ENCODE data around the gene MS4A14. TPM values are rescaled to one million over a fixed set of nuclear protein-coding genes. Genes with fewer than 3 reads are reported as not detected.

Gene MS4A14
- polyA plus RNA-seq, 1 donor from 2014 or later, result 1.1 TPM

DNA sequence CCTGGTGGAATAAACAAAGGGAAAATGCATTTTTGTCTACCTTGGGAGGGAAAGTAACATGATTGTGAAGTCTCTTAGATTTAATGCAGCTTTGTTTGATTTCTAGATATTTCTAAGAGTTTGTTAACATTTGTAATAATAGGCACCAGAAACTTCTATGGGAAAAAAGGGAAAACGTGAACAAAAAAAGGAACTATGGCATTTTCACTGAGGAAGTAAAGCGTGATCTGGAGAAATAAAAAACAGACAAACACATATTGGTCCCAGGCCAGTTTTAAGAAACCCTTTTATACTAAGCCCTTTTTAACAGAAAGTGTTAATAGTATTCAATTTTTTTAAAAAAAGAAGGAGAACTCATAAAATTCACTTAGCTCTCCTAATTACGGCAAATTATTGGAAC lies 24.9 kb upstream of the MS4A14 start:
- peaks cover 3% of the 10 kb centered on the region for H3K36me3 Mint-ChIP-seq
- no peaks in the 10 kb centered on the region for H3K27me3 Mint-ChIP-seq
- H3K4me1 Mint-ChIP-seq, result peaks cover 20 to 49% (median 30%) of the 10 kb centered on the region in 3 donors
- H3K4me3 Mint-ChIP-seq, result no peak overlapping the region
- peaks cover 0 to 2% (median 0%) of the 10 kb centered on the region in 3 donors for H3K9me3 Mint-ChIP-seq
- no peak overlapping the region for H3K27ac Mint-ChIP-seq

DNA sequence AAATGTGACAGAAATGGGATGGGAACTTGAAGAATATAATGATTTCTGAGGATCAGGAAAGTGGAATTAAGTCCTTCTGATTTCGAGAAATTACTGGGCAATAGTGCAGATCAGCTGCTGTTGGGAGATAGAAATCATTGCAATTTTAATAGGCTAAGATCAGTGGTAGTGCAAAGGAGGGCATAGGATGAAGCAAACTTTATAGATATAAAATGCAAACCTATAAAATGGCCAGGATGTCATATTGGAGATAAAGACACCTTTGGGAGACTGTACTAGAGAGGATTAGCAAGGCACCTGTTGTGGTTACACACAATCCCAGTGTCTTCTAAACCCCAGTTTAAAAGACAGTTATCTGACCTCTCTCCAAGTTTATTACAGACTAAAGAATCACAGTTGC lies 24.4 kb upstream of the MS4A14 start:
- Mint-ChIP-seq H3K4me1 (peaks cover 23 to 51% (median 33%) of the 10 kb centered on the region in 3 donors), H3K36me3 (peaks cover 1% of the 10 kb centered on the region), H3K9me3 (peaks cover 0 to 2% (median 0%) of the 10 kb centered on the region in 3 donors), H3K27ac (no peak overlapping the region), H3K4me3 (no peak overlapping the region), H3K27me3 (no peaks in the 10 kb centered on the region)

DNA sequence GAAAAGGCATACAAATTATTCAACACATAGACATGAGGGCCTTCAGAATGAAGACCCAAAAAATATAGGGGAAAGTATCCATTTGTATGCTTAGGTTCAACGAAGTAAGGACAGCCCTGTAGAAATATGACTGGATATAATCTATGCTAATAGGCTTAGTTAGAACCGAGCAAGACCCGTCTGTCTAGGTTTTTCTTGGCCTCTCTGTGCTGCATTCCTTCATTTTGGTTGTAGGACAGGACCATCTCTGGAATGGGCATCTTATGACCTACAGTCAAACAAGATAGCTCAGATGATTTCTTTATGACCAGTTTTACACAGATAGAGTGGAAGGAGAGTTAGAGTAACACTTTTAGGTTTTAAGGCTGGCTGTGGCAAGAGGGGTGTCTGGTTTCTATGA lies 23.5 kb upstream of the MS4A14 start:
- H3K4me1 Mint-ChIP-seq, result peaks cover 22 to 48% (median 27%) of the 10 kb centered on the region in 3 donors
- H3K27ac Mint-ChIP-seq, result peak overlapping the region in 1 of 3 donors; percentile 73
- H3K4me3 Mint-ChIP-seq, result peak overlapping the region in 1 of 4 donors; percentile 21
- H3K27me3 Mint-ChIP-seq, result no peaks in the 10 kb centered on the region
- H3K9me3 Mint-ChIP-seq, result peaks cover 0 to 2% (median 1%) of the 10 kb centered on the region in 3 donors
- no peaks in the 10 kb centered on the region for H3K36me3 Mint-ChIP-seq

DNA sequence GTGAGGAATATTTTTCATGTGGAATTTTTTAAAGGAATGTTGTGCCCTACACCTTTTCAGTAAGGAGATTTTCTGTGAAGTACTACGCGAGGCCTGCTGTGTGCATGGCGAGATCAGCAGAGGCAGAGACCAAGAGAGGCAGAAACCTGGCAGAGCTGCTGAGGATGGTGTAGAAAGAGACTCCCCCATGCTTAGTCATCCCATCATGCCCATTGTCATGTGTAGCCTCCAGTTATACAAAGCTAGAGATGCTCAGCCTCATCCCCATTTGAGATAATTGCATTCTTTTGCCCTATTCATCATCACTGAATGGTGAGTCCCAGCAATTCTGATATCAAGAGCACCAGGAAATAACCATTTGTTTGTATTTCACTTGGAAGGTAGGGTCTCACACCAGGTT lies 20.9 kb upstream of the MS4A14 start:
- Mint-ChIP-seq H3K27ac (peak overlapping the region in 2 of 3 donors; percentile 5 to 27), H3K9me3 (peaks cover 0 to 1% (median 1%) of the 10 kb centered on the region in 3 donors), H3K4me1 (peaks cover 28 to 58% (median 36%) of the 10 kb centered on the region in 3 donors), H3K36me3 (peaks cover 1% of the 10 kb centered on the region), H3K27me3 (no peaks in the 10 kb centered on the region), H3K4me3 (peak overlapping the region in 1 of 4 donors; percentile 15)

DNA sequence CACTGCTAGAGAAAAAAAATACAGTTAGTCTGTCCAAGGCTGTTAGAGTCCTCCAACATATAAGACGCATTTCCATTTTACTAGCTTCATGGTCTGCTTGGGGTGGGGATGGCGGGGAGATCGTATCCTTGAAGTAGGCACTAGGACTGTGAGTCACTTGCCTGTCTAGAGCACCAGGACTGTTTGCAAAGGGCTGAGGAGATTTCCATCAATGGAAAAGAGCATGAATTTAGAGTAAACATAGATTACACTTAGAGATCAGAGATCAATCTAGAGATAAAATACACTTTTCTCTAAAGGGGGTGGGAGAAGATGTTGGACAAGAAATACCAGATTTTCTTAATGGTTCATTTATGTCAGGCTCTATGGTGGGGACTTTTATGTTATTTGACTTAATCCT lies 19.7 kb upstream of the MS4A14 start:
- H3K27ac Mint-ChIP-seq, result peak overlapping the region; percentile 77 to 94 (median 87)
- no peaks in the 10 kb centered on the region for H3K27me3 Mint-ChIP-seq
- peaks cover 0 to 1% (median 1%) of the 10 kb centered on the region in 3 donors for H3K9me3 Mint-ChIP-seq
- H3K4me1 Mint-ChIP-seq, result peaks cover 28 to 59% (median 44%) of the 10 kb centered on the region in 3 donors
- H3K4me3 Mint-ChIP-seq, result peak overlapping the region; percentile 26 to 92 (median 50)
- H3K36me3 Mint-ChIP-seq, result peaks cover 1% of the 10 kb centered on the region

DNA sequence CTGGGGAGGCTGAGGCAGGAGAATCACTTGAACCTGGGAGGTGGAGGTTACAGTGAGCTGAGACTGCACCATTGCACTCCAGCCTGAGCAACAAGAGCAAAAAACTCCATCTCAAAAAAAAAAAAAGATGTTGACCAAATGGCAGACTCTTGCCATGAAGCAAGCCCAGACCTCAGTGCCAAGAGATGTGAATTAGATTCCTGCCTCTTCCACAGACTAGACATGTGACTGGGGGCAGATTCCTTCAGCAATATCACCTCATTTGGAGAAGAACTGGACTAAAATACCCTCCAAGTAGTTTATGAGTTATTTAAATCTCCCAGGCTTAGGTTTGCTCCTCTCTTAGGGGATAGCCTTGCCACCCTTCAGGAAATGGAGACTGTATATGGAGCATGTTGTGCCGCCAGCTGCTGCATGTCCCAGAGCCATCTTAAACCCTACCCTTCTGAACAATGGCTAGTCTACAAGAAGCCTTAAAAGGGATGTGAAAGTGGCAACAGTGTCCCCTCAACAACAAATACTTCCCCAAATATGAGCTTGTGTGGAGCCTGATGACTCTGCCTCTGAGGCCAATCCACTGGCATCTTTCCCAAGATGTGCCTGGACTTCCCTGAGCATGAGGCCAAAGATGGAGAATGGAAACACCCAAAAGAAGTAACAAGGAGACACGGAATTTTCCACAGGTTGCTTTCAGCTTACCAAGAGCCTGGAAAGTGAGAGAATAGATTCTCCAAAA lies 18.7 kb upstream of the MS4A14 start:
- no peaks in the 10 kb centered on the region for H3K27me3 Mint-ChIP-seq
- peaks cover 0 to 1% (median 1%) of the 10 kb centered on the region in 3 donors for H3K9me3 Mint-ChIP-seq
- H3K36me3 Mint-ChIP-seq, result peaks cover 1% of the 10 kb centered on the region
- peak overlapping the region; percentile 77 to 98 (median 94) for H3K27ac Mint-ChIP-seq
- H3K4me3 Mint-ChIP-seq, result peak overlapping the region; percentile 53 to 92 (median 84)
- peaks cover 28 to 61% (median 41%) of the 10 kb centered on the region in 3 donors for H3K4me1 Mint-ChIP-seq

DNA sequence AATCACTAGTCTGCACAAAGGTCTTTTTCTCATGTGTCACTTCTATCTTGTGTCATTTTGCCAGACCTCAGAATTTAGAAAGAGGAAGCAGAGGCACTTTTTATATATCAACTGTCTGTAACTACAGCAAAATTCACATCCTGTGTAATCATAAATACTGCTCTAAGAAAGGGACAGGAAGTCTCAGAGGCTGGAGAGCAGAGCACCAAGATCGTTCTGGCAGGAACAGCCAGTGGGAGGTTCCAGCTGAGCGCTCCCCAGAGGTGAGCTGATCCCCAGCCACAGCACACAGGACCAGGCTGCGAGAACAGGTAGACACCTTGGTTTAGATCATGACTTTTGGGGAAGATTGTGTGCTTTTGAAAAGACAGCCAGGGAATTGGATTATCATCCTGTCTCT lies 17.9 kb upstream of the MS4A14 start, which contains the start of gene MS4A7:
MS4A7 (plus strand) TSS at position 179 of the 400 bp plus-strand sequence. CDS start 4,610 bp downstream, outside the sequence.
- peaks cover 20 to 56% (median 38%) of the 10 kb centered on the region in 3 donors for H3K4me1 Mint-ChIP-seq

DNA sequence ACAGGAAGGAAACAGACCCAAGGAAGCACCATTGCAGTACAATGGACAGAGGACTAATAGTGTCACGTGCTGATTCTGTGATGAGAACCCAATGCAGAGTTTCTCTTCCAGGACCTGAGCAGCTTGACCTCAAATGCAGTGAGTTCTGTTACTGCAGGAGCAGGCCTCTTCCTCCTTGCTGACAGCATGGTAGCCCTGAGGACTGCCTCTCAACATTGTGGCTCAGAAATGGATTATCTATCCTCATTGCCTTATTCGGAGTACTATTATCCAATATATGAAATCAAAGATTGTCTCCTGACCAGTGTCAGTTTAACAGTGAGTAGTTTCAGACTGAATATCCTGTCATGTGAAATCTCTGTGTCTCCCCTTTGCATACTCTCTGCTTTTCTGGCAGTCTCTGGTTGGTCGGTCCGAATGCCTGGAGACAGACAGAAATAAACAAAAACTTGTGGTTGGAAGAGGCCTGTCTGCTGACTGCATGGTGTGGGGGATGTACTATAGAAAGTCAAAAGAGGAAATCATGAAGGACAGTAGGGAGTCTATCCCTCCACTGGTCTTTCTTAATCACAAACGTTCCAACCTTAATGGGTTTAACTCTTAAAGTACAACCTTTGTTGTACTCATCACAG lies 6.9 kb upstream of the MS4A14 start:
- peaks cover 0 to 3% (median 2%) of the 10 kb centered on the region in 3 donors for H3K9me3 Mint-ChIP-seq
- H3K4me3 Mint-ChIP-seq, result peak overlapping the region; percentile 42 to 64 (median 56)
- peaks cover 7% of the 10 kb centered on the region for H3K36me3 Mint-ChIP-seq
- H3K27ac Mint-ChIP-seq, result peak overlapping the region; percentile 82 to 96 (median 96)
- H3K27me3 Mint-ChIP-seq, result no peaks in the 10 kb centered on the region
- peaks cover 23 to 32% (median 28%) of the 10 kb centered on the region in 3 donors for H3K4me1 Mint-ChIP-seq

More for the DNA sequence above, 17.9 kb upstream of the MS4A14 start, which contains the start of gene MS4A7:
- Mint-ChIP-seq H3K27ac (peak within 1 kb of the TSS; percentile 77 to 98 (median 94)), H3K27me3 (no peaks in the 10 kb centered on the region), H3K36me3 (peaks cover 1% of the 10 kb centered on the region), H3K4me3 (peak within 1 kb of the TSS; percentile 53 to 92 (median 84)), H3K9me3 (peaks cover 0 to 1% (median 1%) of the 10 kb centered on the region in 3 donors)

DNA sequence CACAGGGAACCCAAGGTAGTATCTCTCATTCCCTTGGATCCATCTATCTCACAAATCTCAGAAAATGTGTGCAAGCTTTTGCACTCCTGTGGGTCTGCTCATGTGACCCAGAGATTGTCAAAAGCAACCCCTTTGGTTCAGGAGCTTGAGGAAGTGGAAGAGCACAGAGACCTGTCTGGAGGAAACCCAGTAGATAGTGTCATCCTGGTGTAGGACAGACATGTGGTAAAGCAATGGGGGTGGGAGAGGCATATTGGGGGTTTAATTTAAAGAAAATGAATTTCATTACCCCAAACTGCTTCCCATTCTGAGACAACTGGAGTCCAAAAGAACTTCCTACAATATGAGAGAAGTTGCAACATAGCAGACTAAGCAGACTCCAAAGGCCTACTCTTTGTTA lies 5.8 kb upstream of the MS4A14 start:
- Mint-ChIP-seq H3K4me1 (peaks cover 23 to 36% (median 31%) of the 10 kb centered on the region in 3 donors), H3K4me3 (peak overlapping the region in 3 of 4 donors; percentile 59 to 73 (median 64)), H3K36me3 (peaks cover 5% of the 10 kb centered on the region), H3K27ac (peak overlapping the region; percentile 48 to 96 (median 96)), H3K9me3 (peaks cover 0 to 3% (median 2%) of the 10 kb centered on the region in 3 donors), H3K27me3 (no peaks in the 10 kb centered on the region)

DNA sequence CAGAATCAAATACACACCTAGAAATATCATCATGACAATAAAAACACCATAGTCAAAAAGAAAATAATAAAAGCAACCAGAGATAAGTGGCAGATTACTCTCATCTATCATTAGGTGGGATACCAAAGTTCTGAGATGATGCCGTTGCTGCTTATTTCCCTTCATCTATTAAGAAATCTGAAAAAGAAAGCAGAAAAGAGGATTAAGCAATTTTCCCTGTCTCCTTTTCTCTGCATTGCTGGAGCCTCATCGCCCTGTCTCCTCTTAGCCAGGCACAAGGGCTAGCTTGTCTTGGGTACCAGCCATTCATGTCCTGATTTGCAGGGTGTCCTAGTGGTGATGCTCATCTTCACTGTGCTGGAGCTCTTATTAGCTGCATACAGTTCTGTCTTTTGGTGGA lies 3.9 kb upstream of the MS4A14 start:
- H3K4me1 Mint-ChIP-seq, result peaks cover 29 to 53% (median 47%) of the 10 kb centered on the region in 3 donors
- peaks cover 5% of the 10 kb centered on the region for H3K36me3 Mint-ChIP-seq
- peak overlapping the region in 1 of 3 donors; percentile 3 for H3K27ac Mint-ChIP-seq
- H3K9me3 Mint-ChIP-seq, result peaks cover 0 to 3% (median 0%) of the 10 kb centered on the region in 3 donors
- no peak overlapping the region for H3K4me3 Mint-ChIP-seq
- H3K27me3 Mint-ChIP-seq, result no peaks in the 10 kb centered on the region

DNA sequence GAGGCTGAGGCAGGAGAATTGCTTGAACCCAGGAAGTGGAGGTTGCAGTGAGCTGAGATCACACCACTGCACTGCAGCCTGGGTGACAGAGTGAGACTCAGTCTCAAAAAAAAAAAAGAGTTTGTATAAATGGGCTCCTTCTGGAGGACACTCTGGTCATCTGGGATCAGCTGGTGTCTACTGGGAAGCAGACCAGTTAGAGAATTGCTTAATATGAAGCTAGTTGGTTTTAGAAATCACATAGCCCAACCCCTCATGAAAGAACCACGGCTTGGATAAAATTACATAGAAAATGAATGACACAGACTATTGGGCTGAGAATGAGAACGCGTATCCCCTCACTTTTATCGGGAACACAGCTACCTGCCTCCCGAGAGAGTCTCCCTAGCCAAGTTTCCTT lies 3.2 kb upstream of the MS4A14 start:
- H3K4me3 Mint-ChIP-seq, result no peak overlapping the region
- H3K4me1 Mint-ChIP-seq, result peaks cover 36 to 56% (median 49%) of the 10 kb centered on the region in 3 donors
- no peak overlapping the region for H3K27ac Mint-ChIP-seq
- H3K9me3 Mint-ChIP-seq, result peaks cover 0 to 3% (median 0%) of the 10 kb centered on the region in 3 donors
- H3K36me3 Mint-ChIP-seq, result peaks cover 5% of the 10 kb centered on the region
- H3K27me3 Mint-ChIP-seq, result no peaks in the 10 kb centered on the region

DNA sequence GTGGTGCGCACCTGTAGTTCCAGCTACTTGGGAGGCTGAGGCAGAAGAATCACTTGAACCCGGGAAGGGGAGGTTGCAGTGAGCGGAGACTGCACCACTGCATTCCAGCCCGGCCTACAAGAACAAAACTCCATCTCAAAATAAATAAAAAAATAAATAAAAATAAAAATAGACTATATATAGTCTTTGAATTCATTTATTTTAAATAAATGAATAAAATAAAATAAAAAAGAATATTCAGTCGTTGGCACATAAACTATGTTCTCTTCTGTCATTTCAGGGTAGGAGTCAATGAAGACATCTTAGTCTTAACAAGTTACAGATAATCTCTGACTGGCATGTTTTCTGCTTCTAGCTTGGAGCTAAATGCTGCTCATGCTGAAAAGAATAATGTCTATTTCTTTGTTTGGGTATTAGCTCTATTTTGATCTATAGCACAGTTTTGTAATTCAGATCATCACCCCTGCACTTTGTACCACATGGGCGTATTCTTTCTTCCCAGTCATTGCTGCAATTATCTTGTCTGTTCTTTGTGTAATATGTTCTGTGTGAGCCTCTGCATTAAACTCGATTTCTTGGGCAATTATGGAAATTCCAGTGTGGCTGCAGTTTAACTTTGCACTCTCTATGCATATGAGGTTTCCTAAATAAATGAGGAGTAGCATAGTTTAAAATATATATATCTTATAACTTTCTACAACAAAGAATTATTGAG lies 1.4 kb upstream of the MS4A14 start:
- peaks cover 35 to 45% (median 36%) of the 10 kb centered on the region in 3 donors for H3K4me1 Mint-ChIP-seq
- no peak overlapping the region for H3K27ac Mint-ChIP-seq
- H3K4me3 Mint-ChIP-seq, result no peak overlapping the region
- H3K36me3 Mint-ChIP-seq, result peaks cover 7% of the 10 kb centered on the region
- H3K27me3 Mint-ChIP-seq, result no peaks in the 10 kb centered on the region
- H3K9me3 Mint-ChIP-seq, result peaks cover 0 to 2% (median 0%) of the 10 kb centered on the region in 3 donors

DNA sequence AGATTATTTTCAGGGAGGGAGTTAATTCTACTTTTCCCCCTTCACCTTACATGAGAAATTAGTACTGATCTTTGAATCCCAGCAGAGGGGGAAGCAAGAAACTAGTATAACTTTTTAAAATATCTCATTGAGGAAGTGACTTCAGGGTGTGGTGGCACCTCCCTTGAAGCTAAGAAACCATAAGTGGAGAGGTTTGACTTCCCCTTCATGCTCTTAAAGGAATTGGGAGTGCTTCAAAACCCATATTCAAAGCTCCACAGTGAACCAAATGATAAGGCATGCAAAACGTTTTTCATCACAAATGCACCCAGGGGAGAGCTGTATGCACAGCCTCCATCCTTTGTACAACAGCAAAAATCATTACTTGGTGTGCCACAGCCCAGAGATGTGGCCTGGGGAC lies 540 bp downstream of the MS4A14 start:
- Mint-ChIP-seq H3K4me3 (peak overlapping the region; percentile 26 to 85 (median 56)), H3K27me3 (no peaks in the 10 kb centered on the region), H3K36me3 (peaks cover 9% of the 10 kb centered on the region), H3K4me1 (peaks cover 33 to 42% (median 33%) of the 10 kb centered on the region in 3 donors), H3K9me3 (peaks cover 2 to 4% (median 2%) of the 10 kb centered on the region in 3 donors), H3K27ac (peak overlapping the region; percentile 52 to 93 (median 89))

DNA sequence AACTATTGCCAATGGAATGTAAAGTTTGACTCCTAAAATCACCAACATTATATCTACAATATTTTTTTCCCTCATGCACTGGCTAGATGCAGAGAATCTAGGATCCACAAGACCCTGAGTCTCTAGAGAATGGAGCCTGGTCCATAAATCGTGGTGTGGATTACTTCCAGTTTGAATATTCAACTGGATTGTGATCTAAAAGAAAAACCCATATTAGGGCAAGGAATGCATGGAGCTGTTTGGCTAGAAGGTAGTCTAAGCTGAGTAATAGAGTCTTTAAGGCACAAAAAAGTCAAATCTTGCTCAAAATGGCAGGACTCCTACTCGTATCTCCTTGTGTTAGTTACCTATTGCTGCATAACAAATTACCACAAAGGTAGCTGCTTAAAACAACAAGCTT lies 23.8 kb downstream of the MS4A14 start:
- no peaks in the 10 kb centered on the region for H3K27me3 Mint-ChIP-seq
- H3K36me3 Mint-ChIP-seq, result peaks cover 5% of the 10 kb centered on the region
- H3K9me3 Mint-ChIP-seq, result peaks cover 5 to 14% (median 13%) of the 10 kb centered on the region in 3 donors
- H3K4me1 Mint-ChIP-seq, result peaks cover 0 to 10% (median 8%) of the 10 kb centered on the region in 3 donors
- H3K4me3 Mint-ChIP-seq, result no peak overlapping the region
- H3K27ac Mint-ChIP-seq, result no peak overlapping the region

Measured in IgD-negative memory B cell (primary cell).